Karpas-422 (cell line): ENCODE results near the gene C9orf50. TPM values are rescaled to one million over a fixed set of nuclear protein-coding genes. Genes with fewer than 3 reads are reported as not detected.
A peak's percentile ranks its signal among the peaks of the same experiment; 100 is the strongest.

Experiments used
- DNase-seq: peaks from one replicate; pipeline ENCODE4 v3.0.0-alpha.2; 2015
- H2AFZ ChIP-seq: fragments of 200-600 bp; sonication (generic); 2 replicates; pipeline ENCODE4 v1.6.1; 2014; ENCODE audit warnings: antibody characterized with exemption, low read length, mixed read lengths
- H3K27ac ChIP-seq: fragments of 200-600 bp; sonication (generic); 2 replicates; pipeline ENCODE4 v1.5.1; 2014; ENCODE audit warnings: mild to moderate bottlenecking, low read length, moderate library complexity
- H3K27me3 ChIP-seq: fragments of 200-600 bp; sonication (generic); 2 replicates; pipeline ENCODE4 v1.6.1; 2014; ENCODE audit warnings: low read length, mixed read lengths
- H3K36me3 ChIP-seq: fragments of 200-600 bp; sonication (generic); 2 replicates; pipeline ENCODE4 v1.6.1; 2014; ENCODE audit warnings: low read length, mixed read lengths; ENCODE audit not compliant: insufficient read depth
- H3K4me1 ChIP-seq: fragments of 200-600 bp; sonication (generic); 2 replicates; pipeline ENCODE4 v1.6.1; 2014; ENCODE audit warnings: mild to moderate bottlenecking, low read length, mixed read lengths
- H3K4me2 ChIP-seq: fragments of 200-600 bp; sonication (generic); 2 replicates; pipeline ENCODE4 v1.6.1; 2014; ENCODE audit warnings: low read length, low read depth, mild to moderate bottlenecking; ENCODE audit not compliant: poor library complexity, severe bottlenecking
- H3K4me3 ChIP-seq: fragments of 200-600 bp; sonication (generic); 2 replicates; pipeline ENCODE4 v1.5.1; 2014; ENCODE audit warnings: mild to moderate bottlenecking, antibody characterized with exemption, low read length, mixed read lengths
- H3K79me2 ChIP-seq: fragments of 200-600 bp; sonication (generic); 2 replicates; pipeline ENCODE4 v1.6.1; 2014; ENCODE audit warnings: mild to moderate bottlenecking, low read length, mixed read lengths
- H3K9ac ChIP-seq: fragments of 200-600 bp; sonication (generic); 2 replicates; pipeline ENCODE4 v1.6.0; 2014; ENCODE audit warnings: low read length
- H3K9me2 ChIP-seq: fragments of 200-600 bp; sonication (generic), shearing (Covaris generic); replicated peaks from 2 replicates; pipeline ENCODE4 v1.6.0; 2014; ENCODE audit warnings: mild to moderate bottlenecking, low read length, moderate library complexity; ENCODE audit not compliant: insufficient read depth
- H3K9me3 ChIP-seq: fragments of 300-700, 200-600 bp; sonication (generic); 2 replicates; pipeline ENCODE4 v1.6.1; 2014; ENCODE audit warnings: low read length, mixed read lengths
- H4K20me1 ChIP-seq: fragments of 200-600 bp; sonication (generic); 2 replicates; pipeline ENCODE4 v1.6.1; 2014; ENCODE audit warnings: mild to moderate bottlenecking, antibody characterized with exemption, low read length, low read depth; ENCODE audit not compliant: insufficient read depth
- total RNA-seq: library from RNA; depleted of rRNA; stranded (reverse); fragments of >200 nt; shearing (Covaris generic); gene quantifications from 2 replicates; pipeline ENCODE4 v1.2.3, GENCODE V29; 2014; ENCODE audit warnings: low replicate concordance

C9orf50 gene
- total RNA-seq, 1 experiment from 2014 or later = not detected

GRCh38 chr9:129587487-129588262, 33.2 kb downstream of the C9orf50 start:
- no peaks in the 10 kb centered on the region; the same call in 1 of the 2 replicates for H3K9me3 ChIP-seq
- H4K20me1 ChIP-seq = no peaks in the 10 kb centered on the region
- no peak overlapping the region for H3K4me2 ChIP-seq

GRCh38 chr9:129586685-129587084, 34.2 kb downstream of the C9orf50 start:
- Histone ChIP-seq H3K4me3 (no peak overlapping the region), H3K36me3 (no peaks in the 10 kb centered on the region), H3K9me3 (no peaks in the 10 kb centered on the region; the same call in 1 of the 2 replicates), H3K4me1 (no peaks in the 10 kb centered on the region), H2AFZ (no peak overlapping the region), H3K79me2 (no peaks in the 10 kb centered on the region), H3K27ac (no peak overlapping the region), H3K9ac (no peak overlapping the region), H3K27me3 (no peaks in the 10 kb centered on the region), H4K20me1 (no peaks in the 10 kb centered on the region), H3K4me2 (no peak overlapping the region), H3K9me2 (no peaks in the 10 kb centered on the region)
- DNase-seq = no peak

More at GRCh38 chr9:129587487-129588262, 33.2 kb downstream of the C9orf50 start:
- H3K4me3 ChIP-seq = no peak overlapping the region
- H3K79me2 ChIP-seq = no peaks in the 10 kb centered on the region
- no peak for DNase-seq
- H2AFZ ChIP-seq = no peak overlapping the region
- no peaks in the 10 kb centered on the region for H3K4me1 ChIP-seq
- no peaks in the 10 kb centered on the region for H3K36me3 ChIP-seq
- H3K9ac ChIP-seq = no peak overlapping the region
- no peak overlapping the region for H3K27ac ChIP-seq
- H3K27me3 ChIP-seq = no peaks in the 10 kb centered on the region
- H3K9me2 ChIP-seq = no peaks in the 10 kb centered on the region

DNA sequence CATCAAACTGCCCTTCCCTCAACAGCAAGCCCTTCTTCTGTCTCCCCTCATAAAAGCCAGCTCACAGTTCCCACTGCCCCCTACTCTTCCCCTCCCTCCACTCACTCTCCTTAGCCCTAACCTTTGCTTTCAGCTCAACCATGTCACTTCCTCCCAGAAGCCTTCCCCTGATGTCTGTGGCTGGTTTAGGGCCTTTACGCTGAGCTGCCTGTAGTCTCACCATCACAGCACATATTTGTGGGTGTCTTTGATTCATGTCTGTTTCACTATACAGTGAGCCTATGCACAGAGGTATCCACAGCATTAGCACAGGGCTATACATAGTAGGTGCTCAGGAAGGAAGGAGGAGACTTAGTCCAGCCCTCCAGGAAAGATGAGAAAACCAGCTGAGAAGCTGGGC, 34.7 kb downstream of the C9orf50 start:
- no peak overlapping the region for H3K27ac ChIP-seq
- no peaks in the 10 kb centered on the region for H4K20me1 ChIP-seq
- no peaks in the 10 kb centered on the region; the same call in 1 of the 2 replicates for H3K9me3 ChIP-seq
- H3K4me3 ChIP-seq = no peak overlapping the region
- no peaks in the 10 kb centered on the region for H3K4me1 ChIP-seq
- no peak overlapping the region for H2AFZ ChIP-seq
- DNase-seq = no peak
- no peak overlapping the region for H3K9ac ChIP-seq
- no peak overlapping the region for H3K4me2 ChIP-seq
- no peaks in the 10 kb centered on the region for H3K36me3 ChIP-seq
- no peaks in the 10 kb centered on the region for H3K9me2 ChIP-seq
- no peaks in the 10 kb centered on the region for H3K79me2 ChIP-seq
- H3K27me3 ChIP-seq = no peaks in the 10 kb centered on the region

GRCh38 chr9:129585352-129585751, 35.5 kb downstream of the C9orf50 start:
- Histone ChIP-seq H3K9ac (no peak overlapping the region), H3K79me2 (no peaks in the 10 kb centered on the region), H3K4me2 (no peak overlapping the region), H2AFZ (no peak overlapping the region), H3K27me3 (no peaks in the 10 kb centered on the region), H3K9me3 (no peaks in the 10 kb centered on the region; the same call in 1 of the 2 replicates), H3K27ac (no peak overlapping the region), H3K4me3 (no peak overlapping the region), H3K36me3 (no peaks in the 10 kb centered on the region), H3K9me2 (no peaks in the 10 kb centered on the region), H4K20me1 (no peaks in the 10 kb centered on the region), H3K4me1 (no peaks in the 10 kb centered on the region)
- DNase-seq = no peak

DNA sequence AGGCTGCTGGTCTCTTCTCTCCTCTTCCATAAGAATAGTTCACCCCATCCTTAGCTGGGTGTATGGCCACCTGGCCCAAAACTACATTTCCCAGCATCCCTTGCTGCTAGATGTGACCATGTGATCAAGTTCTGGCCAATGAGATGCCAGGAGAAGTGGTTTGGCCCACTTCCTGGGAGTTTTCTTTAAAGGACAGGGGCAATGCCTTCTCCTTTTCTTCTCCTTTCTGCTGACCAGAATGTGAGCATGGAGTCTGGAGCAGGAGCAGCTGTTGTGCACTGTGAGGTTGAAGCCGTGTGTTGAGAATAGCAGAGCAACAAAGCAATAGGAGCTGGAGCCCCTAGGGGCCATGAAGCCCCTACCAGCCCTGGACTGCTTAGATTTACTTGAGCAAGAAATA, 36.8 kb downstream of the C9orf50 start:
- Histone ChIP-seq H2AFZ (peak overlapping the region; percentile 99), H3K36me3 (no peaks in the 10 kb centered on the region), H3K4me2 (no peak overlapping the region), H3K9me3 (no peaks in the 10 kb centered on the region; the same call in 1 of the 2 replicates), H3K4me1 (no peaks in the 10 kb centered on the region), H3K4me3 (no peak overlapping the region), H3K9ac (no peak overlapping the region), H3K27me3 (no peaks in the 10 kb centered on the region), H3K27ac (no peak overlapping the region), H3K79me2 (no peaks in the 10 kb centered on the region), H4K20me1 (no peaks in the 10 kb centered on the region), H3K9me2 (no peaks in the 10 kb centered on the region)
- DNase-seq = peak; percentile 90

GRCh38 chr9:129583308-129584038, 37.4 kb downstream of the C9orf50 start:
- no peak overlapping the region for H3K4me2 ChIP-seq

DNA sequence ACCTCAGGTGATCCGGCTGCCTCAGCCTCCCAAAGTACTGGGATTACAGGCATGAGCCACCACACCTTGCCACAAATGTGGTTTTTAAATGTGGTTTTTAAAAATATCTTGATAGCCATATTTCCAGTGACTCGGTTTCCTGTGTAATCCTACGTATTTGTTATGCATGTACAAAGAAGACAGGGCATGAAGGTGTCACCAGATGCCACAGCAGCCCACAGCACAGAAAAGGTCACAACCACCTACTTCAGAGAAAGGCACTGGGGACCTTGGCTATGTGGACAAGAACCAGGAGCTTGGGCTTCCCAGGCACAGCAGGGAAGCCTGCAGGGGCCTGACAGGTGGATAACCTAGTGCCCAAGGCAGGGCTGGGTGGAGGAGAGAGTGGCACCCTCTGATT, 38.0 kb downstream of the C9orf50 start:
- H3K27me3 ChIP-seq = no peaks in the 10 kb centered on the region
- no peaks in the 10 kb centered on the region; the same call in 1 of the 2 replicates for H3K9me3 ChIP-seq
- no peak overlapping the region for H3K27ac ChIP-seq
- H3K79me2 ChIP-seq = no peaks in the 10 kb centered on the region
- no peaks in the 10 kb centered on the region for H4K20me1 ChIP-seq
- H3K4me2 ChIP-seq = no peak overlapping the region
- no peak overlapping the region for H3K4me3 ChIP-seq
- no peak overlapping the region for H3K9ac ChIP-seq
- no peaks in the 10 kb centered on the region for H3K4me1 ChIP-seq
- H2AFZ ChIP-seq = no peak overlapping the region
- H3K36me3 ChIP-seq = no peaks in the 10 kb centered on the region
- H3K9me2 ChIP-seq = no peaks in the 10 kb centered on the region
- no peak for DNase-seq

More at GRCh38 chr9:129583308-129584038, 37.4 kb downstream of the C9orf50 start:
- no peaks in the 10 kb centered on the region for H3K79me2 ChIP-seq
- no peaks in the 10 kb centered on the region for H3K4me1 ChIP-seq
- no peaks in the 10 kb centered on the region for H3K27me3 ChIP-seq
- DNase-seq = no peak
- no peak overlapping the region for H3K4me3 ChIP-seq
- no peak overlapping the region for H3K9ac ChIP-seq
- H3K9me3 ChIP-seq = no peaks in the 10 kb centered on the region; the same call in 1 of the 2 replicates
- no peaks in the 10 kb centered on the region for H4K20me1 ChIP-seq
- H3K27ac ChIP-seq = no peak overlapping the region
- H3K36me3 ChIP-seq = no peaks in the 10 kb centered on the region
- H2AFZ ChIP-seq = no peak overlapping the region
- no peaks in the 10 kb centered on the region for H3K9me2 ChIP-seq

- Histone ChIP-seq H3K27ac (no peak overlapping the region), H3K4me2 (no peak overlapping the region), H3K9me2 (no peaks in the 10 kb centered on the region), H3K9ac (no peak overlapping the region), H4K20me1 (no peaks in the 10 kb centered on the region), H3K36me3 (no peaks in the 10 kb centered on the region), H3K4me3 (no peak overlapping the region), H3K4me1 (no peaks in the 10 kb centered on the region), H3K9me3 (no peaks in the 10 kb centered on the region; the same call in 1 of the 2 replicates), H3K79me2 (no peaks in the 10 kb centered on the region), H2AFZ (no peak overlapping the region), H3K27me3 (no peaks in the 10 kb centered on the region)
- DNase-seq = no peak
Observed at GRCh38 chr9:129581505-129582189, 39.3 kb downstream of the C9orf50 start.
